Adrenal gland (tissue), 12 donors: ENCODE data around the gene SLC16A14. TPM values are rescaled to one million over a fixed set of nuclear protein-coding genes. Genes with fewer than 3 reads are reported as not detected.

ENCODE experiments used
- DNase-seq, 7 donors: peaks; one replicate each; pipeline ENCODE4 v3.0.0-alpha.2; 2019 to 2020
- H3K27ac ChIP-seq, 5 donors: fragments of 200-600 bp; sonication (generic) in 4 of 5; 1 replicate in 3 of 5; 2 replicates in 2 of 5; pipeline versions ENCODE4 v1.5.1 to v1.8.0; 2016 to 2020; ENCODE audit warnings: mild to moderate bottlenecking in 1 of 5
- H3K27me3 ChIP-seq: fragments of 200-600 bp; 2 replicates; pipeline ENCODE4 v1.8.0; 2021
- H3K36me3 ChIP-seq, 2 donors: fragments of 200-600 bp; replicated peaks in 1 of 2; 1 replicate in 1 of 2; 2 replicates in 1 of 2; pipeline versions ENCODE4 v1.5.1 to v1.8.0; 2018 to 2022
- H3K4me1 ChIP-seq, 2 donors: fragments of 200-600 bp; replicated peaks in 1 of 2; 1 replicate in 1 of 2; 2 replicates in 1 of 2; pipeline versions ENCODE4 v1.5.1 to v1.8.0; 2018 to 2021
- H3K4me3 ChIP-seq, 4 donors: fragments of 200-600 bp; sonication (generic) in 3 of 4; one replicate each; pipeline ENCODE4 v1.5.1; 2016 to 2018
- H3K9me3 ChIP-seq, 3 donors: fragments of 200-600 bp; sonication (generic) in 1 of 3; replicated peaks in 1 of 3; 1 replicate in 2 of 3; 2 replicates in 1 of 3; pipeline versions ENCODE4 v1.5.1 to v1.8.0; 2016 to 2021
- CTCF ChIP-seq, 6 experiments: fragments of 450-650 bp in 4 of 6; fragments of 200-600 bp in 2 of 6; sonication (generic) in 1 of 6; IDR thresholded peaks; 1 replicate in 5 of 6; 2 replicates in 1 of 6; pipeline versions ENCODE4 v1.5.1 to v1.8.0; 2016 to 2021; ENCODE audit warnings: antibody characterized with exemption in 6 of 6, mild to moderate bottlenecking in 2 of 6, moderate library complexity in 1 of 6
- POLR2A ChIP-seq, 2 donors: fragments of 450-650 bp; IDR thresholded peaks; one replicate each; pipeline ENCODE4 v1.6.1; 2017; ENCODE audit warnings: antibody characterized with exemption in 2 of 2, mild to moderate bottlenecking in 2 of 2, moderate library complexity in 1 of 2
- WGBS, 4 donors: extraction: QIAGEN DNeasy Blood & Tissue Kit in 2 of 4; methylation state at CpG; one replicate each; pipeline versions ENCODE4 v1.1.5 to v1.1.7; 2013 to 2017; 5-methylcytosine and 5-hydroxymethylcytosine counted together
- intact Hi-C, 2 donors: fragments of 100-400 bp; cut with DNase I; formaldehyde crosslinking; loops; one replicate each; pipeline versions ENCODE4 v1.14.1 to v1.15.0; 2022 to 2023
- polyA plus RNA-seq, 3 donors: library from polyadenylated mRNA; stranded (reverse); fragments of 200-250 nt in 2 of 3; fragments of 350-450 nt in 1 of 3; fragmentation: Illumina TruSeq in 1 of 3; extraction: RNeasy Lipid Tissue Mini Kit (QIAGEN cat#74804) in 1 of 3; gene quantifications; one replicate each; pipeline ENCODE4 v1.2.3, GENCODE V29; 2013 to 2014
- total RNA-seq, 9 donors: library from RNA; depleted of rRNA in 4 of 9; stranded (reverse); fragments of >200 nt in 4 of 9; fragments of 120-200 nt in 1 of 9; fragmentation: NEBNext Ultra II Directional in 1 of 9; extraction: Animal tissue kit (Norgen Biotek cat#: 25700) in 1 of 9; gene quantifications; one replicate each; pipeline versions ENCODE4 v1.1.0 to v1.2.4, GENCODE V29; 2013 to 2023
- donor health status: healthy with polysubstance abuse.
- donor health status: Bipolar disorder and iron deficiency.
- donor health status: DM: yes; HTN: yes; CAD: no.
- donor health status: DM: no; HTN: no; CAD: no.
- donor health status: DM: no; HTN: no; CAD: no.
- donor health status: DM: yes; HTN: yes; CAD: no.

The SLC16A14 gene
- total and polyA plus RNA-seq, 12 donors: 0.88 to 23.5 (median 7.7) TPM

- intact Hi-C loops: loop anchor here (2.0 to 5.0 kb wide), 2 partner anchors 93 to 94 kb away; no protein-coding TSS in a partner anchor
- WGBS, 4 donors: 0% methylated on average over 2 to 60 of the region's 60 CpGs; no CpG with 5 or more reads in 1 of the 4 donors
- no peaks in the 10 kb centered on the region for H3K4me1 ChIP-seq
- H3K27ac ChIP-seq: peak overlapping the region; percentile 44 to 89 (median 69)
- no peak for TF ChIP-seq POLR2A (IDR thresholded peaks at IDR 0.05)
- TF ChIP-seq CTCF (IDR thresholded peaks at IDR 0.05): peak in 2 of 6 experiments; percentile 27 to 33
- no peaks in the 10 kb centered on the region for H3K27me3 ChIP-seq
- H3K9me3 ChIP-seq: no peaks in the 10 kb centered on the region
- peak; percentile 58 to 74 (median 67) for DNase-seq
- peak overlapping the region; percentile 38 to 85 (median 62) for H3K4me3 ChIP-seq
- H3K36me3 ChIP-seq: no peaks in the 10 kb centered on the region
Observed at GRCh38 chr2:230068016-230068650, 591 bp downstream of the SLC16A14 start.

GRCh38 chr2:230060672-230061293 is 7.9 kb downstream of the SLC16A14 start:
- intact Hi-C loops: no loop called here
- no peak for TF ChIP-seq CTCF (IDR thresholded peaks at IDR 0.05)
- no peak for TF ChIP-seq POLR2A (IDR thresholded peaks at IDR 0.05)
- H3K27me3 ChIP-seq: no peaks in the 10 kb centered on the region
- H3K27ac ChIP-seq: no peak overlapping the region
- peak in 1 of 7 donors; percentile 13 for DNase-seq
- no peaks in the 10 kb centered on the region for H3K36me3 ChIP-seq
- 86 to 91% (median 88%) methylated on average over 3 of the region's 3 CpGs for WGBS, 4 donors
- no peak overlapping the region for H3K4me3 ChIP-seq
- H3K9me3 ChIP-seq: no peaks in the 10 kb centered on the region
- no peaks in the 10 kb centered on the region for H3K4me1 ChIP-seq

- Histone ChIP-seq H3K27me3 (no peaks in the 10 kb centered on the region), H3K4me1 (peaks cover 0 to 7% of the 10 kb centered on the region in 2 donors), H3K27ac (no peak overlapping the region), H3K9me3 (no peaks in the 10 kb centered on the region), H3K36me3 (no peaks in the 10 kb centered on the region), H3K4me3 (no peak overlapping the region)
- intact Hi-C loops: no loop called here
- TF ChIP-seq CTCF (IDR thresholded peaks at IDR 0.05) (no peak), POLR2A (IDR thresholded peaks at IDR 0.05) (no peak)
- DNase-seq: peak in 3 of 7 donors; percentile 7 to 40 (median 29)
- 89 to 100% (median 92%) methylated on average over 2 of the region's 2 CpGs for WGBS, 4 donors
Observed at GRCh38 chr2:230053753-230054478, 14.8 kb downstream of the SLC16A14 start.

GRCh38 chr2:230052299-230052698 is 16.4 kb downstream of the SLC16A14 start:
- WGBS, 4 donors: 58 to 70% (median 61%) methylated on average over 2 of the region's 2 CpGs
- intact Hi-C loops: no loop called here

More at GRCh38 chr2:230052299-230052698, 16.4 kb downstream of the SLC16A14 start:
- H3K36me3 ChIP-seq: no peaks in the 10 kb centered on the region
- H3K4me3 ChIP-seq: no peak overlapping the region
- H3K4me1 ChIP-seq: peaks cover 0 to 7% of the 10 kb centered on the region in 2 donors
- no peaks in the 10 kb centered on the region for H3K9me3 ChIP-seq
- H3K27ac ChIP-seq: peak overlapping the region in 1 of 5 donors; percentile 37
- no peaks in the 10 kb centered on the region for H3K27me3 ChIP-seq
- TF ChIP-seq CTCF (IDR thresholded peaks at IDR 0.05) (no peak), POLR2A (IDR thresholded peaks at IDR 0.05) (no peak)
- DNase-seq: no peak
